PC-9 (cell line): ENCODE data around the gene ZNF175.

Experiments used
- EZH2 ChIP-seq: fragments of 200-600 bp; sonication (generic); IDR thresholded peaks from 2 replicates; pipeline ENCODE4 v1.8.0; 2017; ENCODE audit warnings: antibody characterized with exemption, low read depth
- TF ChIP-seq, protein P1 (sequence below): fragments of 200-600 bp; sonication (generic); conservative IDR thresholded peaks from 2 replicates; pipeline ENCODE4 v1.6.1; 2017; ENCODE audit warnings: mixed run types, antibody characterized with exemption, mild to moderate bottlenecking, moderate library complexity

DNA sequence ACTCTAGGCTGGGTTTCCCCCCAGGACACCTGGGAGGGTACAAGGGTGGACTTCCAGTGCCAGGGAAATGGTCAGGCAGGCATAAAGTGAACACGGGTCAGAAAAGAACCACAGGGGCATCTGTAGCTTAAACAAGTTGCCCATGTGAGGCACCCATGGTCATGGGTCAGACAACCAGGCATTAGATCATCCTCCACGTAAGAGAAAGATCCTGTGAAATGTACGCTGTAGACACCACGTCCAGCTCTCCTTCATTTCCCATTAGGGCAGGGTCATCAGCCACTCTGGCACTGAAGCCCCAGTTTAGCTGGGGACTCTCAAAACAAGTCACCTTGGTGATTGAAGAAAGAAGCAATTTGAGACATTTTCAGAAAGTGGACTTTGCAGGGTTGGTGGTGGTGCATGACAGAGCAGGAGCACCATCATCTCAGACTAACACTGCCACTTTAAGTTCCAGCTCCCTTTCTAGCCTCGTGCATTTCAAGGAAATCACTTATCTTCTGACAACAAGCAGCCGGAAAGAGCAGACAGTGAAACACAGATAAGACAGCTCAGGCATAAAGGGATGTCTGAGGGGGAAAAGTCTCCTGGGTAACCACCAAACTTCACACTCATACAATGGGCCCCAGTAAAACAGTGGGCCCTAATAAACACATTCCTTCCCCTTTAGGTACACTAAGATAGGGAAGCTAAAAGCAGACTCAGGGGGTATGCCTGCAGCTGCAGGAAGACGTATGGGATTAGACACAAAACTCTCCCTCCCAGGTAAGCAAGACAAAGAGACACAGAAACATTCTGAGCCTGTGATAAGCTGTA is 23.5 kb upstream of the ZNF175 start:
- TF ChIP-seq, protein P1, sequence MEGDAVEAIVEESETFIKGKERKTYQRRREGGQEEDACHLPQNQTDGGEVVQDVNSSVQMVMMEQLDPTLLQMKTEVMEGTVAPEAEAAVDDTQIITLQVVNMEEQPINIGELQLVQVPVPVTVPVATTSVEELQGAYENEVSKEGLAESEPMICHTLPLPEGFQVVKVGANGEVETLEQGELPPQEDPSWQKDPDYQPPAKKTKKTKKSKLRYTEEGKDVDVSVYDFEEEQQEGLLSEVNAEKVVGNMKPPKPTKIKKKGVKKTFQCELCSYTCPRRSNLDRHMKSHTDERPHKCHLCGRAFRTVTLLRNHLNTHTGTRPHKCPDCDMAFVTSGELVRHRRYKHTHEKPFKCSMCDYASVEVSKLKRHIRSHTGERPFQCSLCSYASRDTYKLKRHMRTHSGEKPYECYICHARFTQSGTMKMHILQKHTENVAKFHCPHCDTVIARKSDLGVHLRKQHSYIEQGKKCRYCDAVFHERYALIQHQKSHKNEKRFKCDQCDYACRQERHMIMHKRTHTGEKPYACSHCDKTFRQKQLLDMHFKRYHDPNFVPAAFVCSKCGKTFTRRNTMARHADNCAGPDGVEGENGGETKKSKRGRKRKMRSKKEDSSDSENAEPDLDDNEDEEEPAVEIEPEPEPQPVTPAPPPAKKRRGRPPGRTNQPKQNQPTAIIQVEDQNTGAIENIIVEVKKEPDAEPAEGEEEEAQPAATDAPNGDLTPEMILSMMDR: no peak
- no peak for TF ChIP-seq EZH2
